WTC11 (cell line): Measurements from ENCODE around the gene KDM2B. TPM values are rescaled to one million over a fixed set of nuclear protein-coding genes. Genes with fewer than 3 reads are reported as not detected.
"Not testable (repeated sequence)": the region's sequence is repeated elsewhere in the genome, so short reads cannot be mapped to it uniquely, and the experiment has no call there.

Experiments
- ATAC-seq: fragments of 200-7000 bp; cut with Tn5 transposase; 2 replicates; pipeline ENCODE4 v1.10.0; 2021; ENCODE audit warnings: mild to moderate bottlenecking, moderate library complexity
- CTCF ChIA-PET: fragments of 300-600 bp; sonication (Branson Sonifier 250); formaldehyde crosslinking; loops from one replicate; lab custom pipeline; 2021; ENCODE audit warnings: antibody characterized with exemption; lab: Charles Lee
- POLR2A ChIA-PET: fragments of 350-600 bp; sonication (Branson Sonifier 250); formaldehyde crosslinking; loops from one replicate; lab custom pipeline; 2021; ENCODE audit warnings: antibody characterized with exemption; lab: Charles Lee
- DNase-seq: peaks from one replicate; pipeline ENCODE4 v3.0.0; 2021; ENCODE audit warnings: low spot score
- H3K27ac Mint-ChIP-seq: 2 replicates; pipeline ENCODE4 v1.8.0; 2021; ENCODE audit warnings: mixed read lengths
- H3K27me3 Mint-ChIP-seq: 2 replicates; pipeline ENCODE4 v1.8.0; 2021; ENCODE audit warnings: low read depth, mild to moderate bottlenecking, moderate library complexity, mixed read lengths
- H3K36me3 Mint-ChIP-seq: 2 replicates; pipeline ENCODE4 v1.8.0; 2021; ENCODE audit warnings: mixed read lengths
- H3K4me1 Mint-ChIP-seq: 2 replicates; pipeline ENCODE4 v1.8.0; 2022; ENCODE audit warnings: mixed read lengths
- H3K4me3 Mint-ChIP-seq: 2 replicates; pipeline ENCODE4 v1.8.0; 2021; ENCODE audit warnings: mild to moderate bottlenecking, moderate library complexity, mixed read lengths
- H3K9me3 Mint-ChIP-seq: 2 replicates; pipeline ENCODE4 v1.8.0; 2021; ENCODE audit warnings: mixed read lengths
- ATF1 ChIP-seq: sonication (generic); formaldehyde crosslinking; IDR thresholded peaks from 2 replicates; pipeline ENCODE4 v1.8.1; 2023; ENCODE audit warnings: mild to moderate bottlenecking, moderate library complexity, missing genetic modification reagents
- ATF3 ChIP-seq: sonication (generic); formaldehyde crosslinking; conservative IDR thresholded peaks from 2 replicates; pipeline ENCODE4 v1.8.1; 2022; ENCODE audit warnings: mild to moderate bottlenecking, missing genetic modification reagents
- FOXK1 ChIP-seq: sonication (generic); formaldehyde crosslinking; IDR thresholded peaks from 2 replicates; pipeline ENCODE4 v1.8.0; 2022; ENCODE audit warnings: mild to moderate bottlenecking, moderate library complexity, missing genetic modification reagents
- GTF2I ChIP-seq: fragments of 250-450 bp; sonication (Bioruptor Pico); conservative IDR thresholded peaks from 2 replicates; pipeline ENCODE4 v1.4.0; 2021; ENCODE audit warnings: mild to moderate bottlenecking
- HMGXB4 ChIP-seq: sonication (generic); formaldehyde crosslinking; IDR thresholded peaks from 2 replicates; pipeline ENCODE4 v1.8.1; 2023; ENCODE audit warnings: mild to moderate bottlenecking, moderate library complexity, missing genetic modification reagents
- IRF2 ChIP-seq: sonication (generic); formaldehyde crosslinking; IDR thresholded peaks from 2 replicates; pipeline ENCODE4 v1.8.0; 2022; ENCODE audit warnings: low read depth, missing genetic modification reagents, borderline replicate concordance
- KAT7 ChIP-seq: sonication (generic); formaldehyde crosslinking; IDR thresholded peaks from 2 replicates; pipeline ENCODE4 v1.8.1; 2023; ENCODE audit warnings: missing genetic modification reagents, mild to moderate bottlenecking, borderline replicate concordance
- NFE2L1 ChIP-seq: sonication (generic); formaldehyde crosslinking; IDR thresholded peaks from 2 replicates; pipeline ENCODE4 v1.8.1; 2023; ENCODE audit warnings: missing genetic modification reagents
- OVOL2 ChIP-seq: fragments of 250-450 bp; sonication (Bioruptor Pico); IDR thresholded peaks from 2 replicates; pipeline ENCODE4 v1.9.0; 2021; ENCODE audit warnings: mild to moderate bottlenecking, borderline replicate concordance
- SMAD4 ChIP-seq: sonication (generic); formaldehyde crosslinking; IDR thresholded peaks from 2 replicates; pipeline ENCODE4 v1.8.0; 2022; ENCODE audit warnings: mild to moderate bottlenecking, missing genetic modification reagents
- TEAD4 ChIP-seq: sonication (generic); formaldehyde crosslinking; IDR thresholded peaks from 2 replicates; pipeline ENCODE4 v1.8.0; 2022; ENCODE audit warnings: mild to moderate bottlenecking, missing genetic modification reagents
- USF1 ChIP-seq: sonication (generic); formaldehyde crosslinking; IDR thresholded peaks from 2 replicates; pipeline ENCODE4 v1.8.0; 2022; ENCODE audit warnings: mild to moderate bottlenecking, missing genetic modification reagents
- ZNF138 ChIP-seq: sonication (generic); formaldehyde crosslinking; conservative IDR thresholded peaks from 2 replicates; pipeline ENCODE4 v1.8.1; 2022; ENCODE audit warnings: mild to moderate bottlenecking, moderate library complexity, missing genetic modification reagents
- ZNF532 ChIP-seq: fragments of 250-450 bp; sonication (Bioruptor Pico); IDR thresholded peaks from 2 replicates; pipeline ENCODE4 v1.9.0; 2021; ENCODE audit warnings: mild to moderate bottlenecking, borderline replicate concordance
- total RNA-seq: library from RNA; stranded (reverse); gene quantifications from 3 replicates; pipeline ENCODE4 v1.2.3, GENCODE V29; 2021

KDM2B gene
- total RNA-seq, 1 experiment from 2014 or later: 147 TPM

- POLR2A ChIA-PET: no interaction called here
- Mint-ChIP-seq H3K4me1 (no peaks in the 10 kb centered on the region), H3K27ac (no peak overlapping the region), H3K36me3 (no peaks in the 10 kb centered on the region), H3K27me3 (no peaks in the 10 kb centered on the region; the same call in 1 of the 2 replicates), H3K9me3 (no peaks in the 10 kb centered on the region), H3K4me3 (no peak overlapping the region)
- TF ChIP-seq IRF2: no peak
- no peak for TF ChIP-seq ZNF138 (CRISPR knock-in tag)
- no peak for TF ChIP-seq FOXK1
- no peak for TF ChIP-seq KAT7 (CRISPR knock-in tag)
- no peak for TF ChIP-seq ZNF532 (CRISPR knock-in tag)
- no peak for TF ChIP-seq OVOL2
- TF ChIP-seq HMGXB4 (CRISPR knock-in tag): no peak
- TF ChIP-seq USF1: no peak
- TF ChIP-seq TEAD4 (CRISPR knock-in tag): no peak
- no peak for TF ChIP-seq GTF2I
- TF ChIP-seq NFE2L1 (CRISPR knock-in tag): no peak
- no peak for TF ChIP-seq ATF3 (CRISPR knock-in tag)
- CTCF ChIA-PET: no interaction called here
- no peak for DNase-seq
- ATAC-seq: no peak
These were observed 192.3 kb downstream of the KDM2B start for GRCh38 chr12:121388421-121388981.

- H3K4me3 Mint-ChIP-seq, DNase-seq, H3K36me3 Mint-ChIP-seq, H3K9me3 Mint-ChIP-seq, POLR2A ChIA-PET, H3K4me1 Mint-ChIP-seq, H3K27ac Mint-ChIP-seq, ATAC-seq, H3K27me3 Mint-ChIP-seq: not testable (repeated sequence)
- CTCF ChIA-PET: interaction anchor here (0.7 to 1.1 kb wide), 3 partner anchors 15 to 161 kb away, joined by 3 to 6 read pairs (median 4); partner anchors contain the start of gene RNF34
These were observed 195.9 kb downstream of the KDM2B start for GRCh38 chr12:121384891-121385290.

- H3K4me3 Mint-ChIP-seq: no peak overlapping the region
- no peaks in the 10 kb centered on the region; the same call in 1 of the 2 replicates for H3K27me3 Mint-ChIP-seq
- H3K9me3 Mint-ChIP-seq: no peaks in the 10 kb centered on the region
- POLR2A ChIA-PET: interaction anchor here (0.7 kb wide), 1 partner anchor 15 kb away, joined by 4 read pairs; no protein-coding TSS in a partner anchor
- DNase-seq (no peak), ATAC-seq (no peak)
- H3K4me1 Mint-ChIP-seq: no peaks in the 10 kb centered on the region
- TF ChIP-seq SMAD4 (CRISPR knock-in tag) (no peak), GTF2I (0 out of 2 replicates have a peak, but pooled peaks have one; percentile 34), ATF1 (CRISPR knock-in tag) (no peak)
- H3K27ac Mint-ChIP-seq: no peak overlapping the region
- no peaks in the 10 kb centered on the region for H3K36me3 Mint-ChIP-seq
- CTCF ChIA-PET: interaction anchor here (0.6 to 1.1 kb wide), 2 partner anchors 17 to 57 kb away, joined by 3 to 6 read pairs; partner anchors contain the start of gene RNF34
These were observed 197.2 kb downstream of the KDM2B start for GRCh38 chr12:121383601-121384021.
